ENCODE results near the gene SLC35B4. TPM values are rescaled to one million over a fixed set of nuclear protein-coding genes. Genes with fewer than 3 reads are reported as not detected.
"Not testable (repeated sequence)": the region's sequence is repeated elsewhere in the genome, so short reads cannot be mapped to it uniquely, and the experiment has no call there.

SLC35B4 gene
- total RNA-seq, 1 donor from 2014 or later = 24.0 TPM

DNA sequence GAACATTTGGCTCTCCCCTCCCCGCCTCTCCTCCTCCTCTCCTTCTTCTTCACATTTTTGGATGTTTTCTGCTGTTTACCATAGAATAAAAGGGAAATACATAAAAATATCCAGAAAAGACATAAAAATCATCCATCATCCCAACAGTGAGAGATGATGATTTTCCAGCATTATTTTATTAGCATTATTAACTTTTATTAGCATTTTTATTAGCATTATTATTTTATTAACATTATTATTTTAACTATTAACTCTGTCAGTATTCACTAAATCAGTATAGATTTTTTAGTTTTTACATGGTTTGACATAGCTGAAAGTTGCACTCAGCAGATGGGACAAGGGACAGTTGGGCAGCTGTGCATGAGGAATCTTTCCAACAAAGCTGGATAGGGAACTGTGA lies 16.2 kb upstream of the SLC35B4 start:
- no peak for DNase-seq (ENCODE audit: low spot score)

DNA sequence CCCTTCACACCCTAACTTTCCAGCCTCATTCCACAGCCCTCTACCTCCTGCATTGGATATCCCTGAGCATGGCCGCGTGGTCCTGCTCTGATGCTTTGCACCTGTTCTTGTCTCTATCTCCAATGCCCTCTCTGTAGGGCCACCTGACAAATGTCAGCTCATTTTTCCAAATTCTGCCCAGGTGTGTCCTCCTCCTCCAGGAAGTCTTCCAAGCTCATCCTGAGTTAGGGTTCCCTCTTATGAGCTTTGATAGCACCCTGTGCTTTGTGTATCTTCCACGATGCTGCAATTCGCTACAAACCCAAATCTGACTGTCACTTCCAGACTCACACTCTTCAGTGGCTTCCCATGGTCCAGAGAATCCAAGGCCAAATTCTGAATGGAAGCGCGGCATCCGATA lies 14.7 kb upstream of the SLC35B4 start:
- no peak for DNase-seq (ENCODE audit: low spot score)

GRCh38 chr7:134330974-134331373 lies 14.2 kb upstream of the SLC35B4 start:
- DNase-seq (ENCODE audit: low spot score) = no peak

- no peak for DNase-seq (ENCODE audit: low spot score)
Measured at GRCh38 chr7:134329614-134330346, 13.1 kb upstream of the SLC35B4 start.

- DNase-seq (ENCODE audit: low spot score) = no peak
Measured at GRCh38 chr7:134328900-134329299, 12.2 kb upstream of the SLC35B4 start.

DNA sequence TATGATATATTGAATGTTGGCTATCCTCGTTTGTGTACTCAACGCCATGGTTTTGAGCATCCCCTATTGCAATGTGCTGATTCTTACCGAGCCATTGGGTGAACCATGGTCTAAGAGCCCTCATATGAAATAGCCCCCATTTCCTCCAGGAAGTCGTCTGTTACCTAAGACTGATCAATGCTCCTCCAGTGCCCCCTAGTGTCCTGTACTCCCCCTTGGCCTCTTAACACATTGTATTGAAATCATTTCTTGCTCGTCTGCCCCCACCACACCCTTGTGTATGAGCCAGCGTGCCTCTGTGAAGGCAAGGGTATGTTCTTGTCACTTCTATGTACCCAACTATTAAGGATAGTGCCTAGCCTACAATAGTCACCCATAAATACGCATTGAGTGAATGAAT lies 11.2 kb upstream of the SLC35B4 start:
- DNase-seq (ENCODE audit: low spot score) = no peak

- no peak for DNase-seq (ENCODE audit: low spot score)
Measured at GRCh38 chr7:134324107-134324506, 7.4 kb upstream of the SLC35B4 start.

DNA sequence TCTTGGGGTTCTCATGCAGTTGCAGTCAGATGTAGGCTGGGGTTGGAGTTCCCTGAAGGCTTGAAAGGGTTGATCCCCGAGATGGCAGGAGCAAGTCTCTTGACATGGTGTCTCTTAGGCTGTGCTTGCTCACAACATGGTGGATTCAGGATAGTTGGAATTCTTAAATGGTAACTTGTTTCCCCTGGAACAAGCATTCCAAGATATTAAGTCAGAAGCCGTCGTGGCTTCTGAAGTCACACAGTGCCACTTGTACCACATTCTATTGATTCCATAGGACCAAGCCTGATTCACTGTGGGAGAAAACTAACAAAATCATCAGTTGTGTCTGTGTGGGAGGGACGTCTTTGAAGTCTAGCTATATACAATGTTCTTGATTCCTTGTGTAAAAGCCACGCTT lies 3.5 kb upstream of the SLC35B4 start:
- DNase-seq (ENCODE audit: low spot score) = no peak

GRCh38 chr7:134318443-134318842 lies 1.7 kb upstream of the SLC35B4 start:
- DNase-seq (ENCODE audit: low spot score) = no peak

- no peak for DNase-seq (ENCODE audit: low spot score)
Measured at GRCh38 chr7:134317434-134317833, 704 bp upstream of the SLC35B4 start.

GRCh38 chr7:134315679-134316538 lies 821 bp downstream of the SLC35B4 start:
- DNase-seq (ENCODE audit: low spot score) = no peak

GRCh38 chr7:134313543-134313942 lies 3.2 kb downstream of the SLC35B4 start:
- no peak for DNase-seq (ENCODE audit: low spot score)

DNA sequence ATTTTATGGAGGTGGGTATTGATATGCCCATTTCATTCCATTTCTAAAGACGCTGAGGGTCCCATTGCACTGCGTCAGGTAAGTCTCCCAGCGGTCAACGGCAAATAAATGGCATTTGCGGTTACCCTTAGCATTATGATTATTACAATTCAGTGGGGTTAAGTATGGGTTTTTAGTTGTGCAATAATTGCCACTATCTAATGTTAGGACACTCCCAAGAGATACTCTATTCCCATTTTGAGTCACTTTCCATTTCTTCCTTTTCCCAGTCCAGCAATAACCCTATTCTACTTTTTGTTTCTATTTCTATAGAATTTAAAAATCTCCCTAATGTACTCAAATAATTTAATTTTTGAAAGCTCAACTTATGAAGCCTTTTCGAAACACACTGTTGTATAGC lies 4.0 kb downstream of the SLC35B4 start:
- DNase-seq (ENCODE audit: low spot score) = no peak

DNA sequence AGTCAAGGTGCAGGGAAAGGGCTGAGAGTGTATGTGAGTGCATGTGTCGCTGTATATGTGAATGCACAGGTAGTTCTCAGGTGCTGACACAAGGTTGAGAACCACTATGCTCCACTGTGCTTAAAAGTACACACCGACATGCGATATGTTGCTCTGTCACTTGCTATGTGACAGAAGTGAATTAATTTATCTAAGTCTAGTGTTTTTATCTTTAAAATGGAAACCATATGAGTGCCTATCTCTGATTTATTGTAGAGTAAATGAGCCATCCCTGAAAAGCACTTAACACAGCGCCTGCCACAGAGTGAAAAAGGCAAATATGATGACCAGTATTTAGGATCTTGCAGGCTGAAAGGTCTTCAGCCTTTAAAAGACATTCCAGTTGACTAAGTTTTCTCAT lies 4.9 kb downstream of the SLC35B4 start:
- no peak for DNase-seq (ENCODE audit: low spot score)

GRCh38 chr7:134308548-134308947 lies 8.2 kb downstream of the SLC35B4 start:
- DNase-seq (ENCODE audit: low spot score) = no peak

- no peak for DNase-seq (ENCODE audit: low spot score)
Measured at GRCh38 chr7:134307320-134307719, 9.4 kb downstream of the SLC35B4 start.

- DNase-seq (ENCODE audit: low spot score) = no peak
Measured at GRCh38 chr7:134302120-134302519, 14.6 kb downstream of the SLC35B4 start.

DNA sequence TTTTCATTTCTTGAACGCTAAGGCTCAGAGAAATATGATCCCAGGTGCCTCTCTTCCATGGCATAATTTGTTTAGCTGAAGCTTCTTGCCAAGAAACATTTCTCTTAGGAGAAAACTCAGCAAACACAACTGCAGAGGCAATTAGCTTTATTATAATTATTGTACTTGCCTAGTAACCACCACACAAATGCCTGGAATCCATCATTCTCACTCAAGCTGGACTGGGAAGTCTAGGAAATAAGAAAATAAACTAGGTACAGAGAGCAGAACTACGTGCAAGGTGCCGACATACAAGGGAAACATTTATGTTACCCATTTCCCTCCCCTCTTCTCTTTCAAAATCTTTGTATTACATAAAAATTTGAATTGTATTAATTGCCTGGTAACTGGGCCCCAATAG lies 15.1 kb downstream of the SLC35B4 start:
- no peak for DNase-seq (ENCODE audit: low spot score)

DNA sequence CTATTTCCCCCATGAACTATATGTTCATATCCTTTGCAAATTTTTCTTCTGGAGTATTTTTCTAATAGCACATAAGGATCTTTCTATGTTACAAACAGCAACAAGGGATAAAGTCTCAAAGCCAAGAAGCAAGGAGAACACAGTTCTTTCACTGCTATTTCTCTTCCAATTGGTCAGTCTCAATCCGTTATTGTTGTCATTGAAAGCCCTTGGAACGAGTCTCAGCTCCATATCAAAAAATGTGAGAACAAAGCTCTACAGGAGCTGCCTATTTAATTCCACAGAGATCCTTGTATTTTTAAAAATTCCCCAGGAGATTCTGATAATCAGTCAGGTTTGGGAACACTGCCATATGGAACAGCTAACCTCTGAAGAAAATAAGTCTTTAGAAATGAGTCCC lies 15.7 kb downstream of the SLC35B4 start:
- no peak for DNase-seq (ENCODE audit: low spot score)

GRCh38 chr7:134298902-134299683 lies 17.6 kb downstream of the SLC35B4 start:
- no peak for DNase-seq (ENCODE audit: low spot score)

DNA sequence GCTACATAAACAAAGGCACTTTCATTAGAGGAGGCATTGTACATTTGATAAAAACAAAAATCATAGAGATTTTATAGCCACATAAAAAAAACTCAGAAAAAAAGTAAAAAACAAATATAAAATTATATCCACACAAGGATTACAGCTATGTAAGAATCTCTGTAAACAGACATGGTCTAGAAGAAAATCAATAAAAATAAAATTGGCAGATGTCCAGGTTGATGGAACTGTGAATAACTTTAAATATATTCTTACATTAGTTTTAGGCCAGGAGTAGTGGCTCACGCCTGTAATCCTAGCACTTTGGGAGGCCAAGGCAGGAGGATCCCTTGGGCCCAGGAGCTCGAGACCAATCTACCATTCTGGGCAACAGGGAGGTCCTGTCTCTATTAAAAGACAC lies 19.2 kb downstream of the SLC35B4 start:
- DNase-seq (ENCODE audit: low spot score) = no peak

DNA sequence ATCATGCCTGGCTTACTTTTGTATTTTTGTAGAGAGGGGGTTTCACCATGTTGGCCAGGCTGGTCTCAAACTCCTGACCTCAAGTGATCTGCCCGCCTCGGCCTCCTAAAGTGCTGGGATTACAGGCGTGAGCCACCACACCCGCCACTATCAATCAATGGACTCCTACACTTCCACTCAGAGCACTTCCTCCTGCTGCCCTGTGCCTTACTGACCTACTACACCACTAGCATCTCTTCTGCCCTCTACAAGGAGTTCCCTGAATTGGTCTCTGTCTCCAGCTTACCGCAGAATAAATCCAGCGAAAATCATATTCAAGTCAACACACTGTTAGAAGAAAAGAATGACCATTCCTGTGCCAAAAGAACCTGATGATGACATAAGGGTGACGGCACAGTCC lies 20.7 kb downstream of the SLC35B4 start:
- DNase-seq (ENCODE audit: low spot score) = not testable (repeated sequence)
